SK-N-SH (cell line): ENCODE data around the gene KCNIP4.

Experiments used
- CHD2 ChIP-seq: fragments of 150-350 bp; IDR thresholded peaks from 2 replicates; pipeline ENCODE4 v1.6.1; 2018; ENCODE audit warnings: low read length; ENCODE audit not compliant: partially characterized antibody
- CTCF ChIP-seq: fragments of 200-600 bp; sonication (generic); IDR thresholded peaks from 2 replicates; pipeline ENCODE4 v1.6.1; 2017; ENCODE audit warnings: antibody characterized with exemption, mild to moderate bottlenecking, moderate library complexity
- EZH2phosphoT487 ChIP-seq: fragments of 200-600 bp; sonication (generic); IDR thresholded peaks from 2 replicates; pipeline ENCODE4 v1.6.1; 2017; ENCODE audit warnings: low read depth, mixed run types, mild to moderate bottlenecking, antibody characterized with exemption, moderate library complexity, borderline replicate concordance
- FOXM1 ChIP-seq: IDR thresholded peaks from 2 replicates; pipeline ENCODE4 v1.4.0; 2012; ENCODE audit warnings: low read depth, mild to moderate bottlenecking
- PBX3 ChIP-seq: IDR thresholded peaks from 2 replicates; pipeline ENCODE4; 2012
- POLR2AphosphoS5 ChIP-seq: IDR thresholded peaks from 2 replicates; pipeline ENCODE4 v1.6.1; 2012; ENCODE audit warnings: low read depth, low read length
- RXRA ChIP-seq: IDR thresholded peaks from 2 replicates; pipeline ENCODE4 v1.4.0; 2012; ENCODE audit warnings: low read depth, mild to moderate bottlenecking, borderline replicate concordance
- SMC3 ChIP-seq: IDR thresholded peaks from 2 replicates; pipeline ENCODE4 v1.6.1; 2012; ENCODE audit warnings: low read depth, low read length, improper control_type of control experiment
- TAF1 ChIP-seq: IDR thresholded peaks from 2 replicates; pipeline ENCODE4 v1.6.1; 2012; ENCODE audit warnings: low read depth, mild to moderate bottlenecking, low read length, moderate library complexity, borderline replicate concordance
- TCF12 ChIP-seq: IDR thresholded peaks from 2 replicates; pipeline ENCODE4 v1.4.0; 2012

- TF ChIP-seq CHD2 (no peak), CTCF (no peak), TAF1 (no peak), FOXM1 (no peak), RXRA (no peak), EZH2phosphoT487 (no peak), TCF12 (no peak), PBX3 (no peak), POLR2AphosphoS5 (no peak), SMC3 (no peak)
Measured at GRCh38 chr4:21420166-21420565, 528.4 kb downstream of the KCNIP4 start.
